ENCODE measurements around the gene IL17RC. TPM values are rescaled to one million over a fixed set of nuclear protein-coding genes. Genes with fewer than 3 reads are reported as not detected.

Gene IL17RC
- total RNA-seq, 2 experiments from 2014 or later, result 0.23 to 0.73 TPM

DNA sequence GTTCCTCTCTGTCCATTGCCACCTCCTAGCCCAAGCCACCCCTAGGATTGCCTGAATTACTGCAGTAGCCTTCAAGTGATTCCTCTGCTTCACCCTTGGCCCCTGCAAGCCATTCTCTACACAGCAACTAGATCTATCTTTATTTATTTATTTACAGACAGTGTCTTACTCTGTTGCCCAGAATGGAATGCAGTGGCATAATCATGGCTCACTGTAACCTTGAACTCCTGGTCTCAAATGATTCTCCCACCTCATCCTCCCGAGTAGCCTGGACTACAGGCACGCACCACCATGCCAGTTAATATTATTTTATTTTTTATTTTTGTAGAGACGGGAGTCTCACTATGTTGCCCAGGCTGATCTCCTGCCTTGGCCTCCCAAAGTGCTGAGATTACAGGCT, 28.4 kb upstream of the IL17RC start:
- peaks cover 11% of the 10 kb centered on the region for H3K4me1 ChIP-seq (ENCODE audit: insufficient read depth, low read length, poor library complexity, severe bottlenecking)
- peaks cover 29% of the 10 kb centered on the region for H3K79me2 ChIP-seq (ENCODE audit: insufficient read depth, low read depth, low read length)
- intact Hi-C loops (cut with micrococcal nuclease; ENCODE audit: unreplicated experiment), result no loop called here
- H3K4me3 ChIP-seq (ENCODE audit: low read depth, low read length, poor library complexity, severe bottlenecking), result no peak overlapping the region
- H3K9me3 ChIP-seq (ENCODE audit: low read length), result no peaks in the 10 kb centered on the region
- DNase-seq (ENCODE audit: low spot score), result no peak
- TF ChIP-seq, protein P1, sequence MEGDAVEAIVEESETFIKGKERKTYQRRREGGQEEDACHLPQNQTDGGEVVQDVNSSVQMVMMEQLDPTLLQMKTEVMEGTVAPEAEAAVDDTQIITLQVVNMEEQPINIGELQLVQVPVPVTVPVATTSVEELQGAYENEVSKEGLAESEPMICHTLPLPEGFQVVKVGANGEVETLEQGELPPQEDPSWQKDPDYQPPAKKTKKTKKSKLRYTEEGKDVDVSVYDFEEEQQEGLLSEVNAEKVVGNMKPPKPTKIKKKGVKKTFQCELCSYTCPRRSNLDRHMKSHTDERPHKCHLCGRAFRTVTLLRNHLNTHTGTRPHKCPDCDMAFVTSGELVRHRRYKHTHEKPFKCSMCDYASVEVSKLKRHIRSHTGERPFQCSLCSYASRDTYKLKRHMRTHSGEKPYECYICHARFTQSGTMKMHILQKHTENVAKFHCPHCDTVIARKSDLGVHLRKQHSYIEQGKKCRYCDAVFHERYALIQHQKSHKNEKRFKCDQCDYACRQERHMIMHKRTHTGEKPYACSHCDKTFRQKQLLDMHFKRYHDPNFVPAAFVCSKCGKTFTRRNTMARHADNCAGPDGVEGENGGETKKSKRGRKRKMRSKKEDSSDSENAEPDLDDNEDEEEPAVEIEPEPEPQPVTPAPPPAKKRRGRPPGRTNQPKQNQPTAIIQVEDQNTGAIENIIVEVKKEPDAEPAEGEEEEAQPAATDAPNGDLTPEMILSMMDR (conservative IDR thresholded peaks at IDR 0.05; ENCODE audit: low read length), result no peak
- no peak for TF ChIP-seq EZH2phosphoT487 (IDR thresholded peaks at IDR 0.05; ENCODE audit: borderline replicate concordance, low read depth, low read length)
- ChIA-PET POLR2A (no interaction called here), CTCF (ENCODE audit: unreplicated experiment) (no interaction called here)
- BruUV-seq (replicated peaks), result no TSS peak
- peaks cover 17% of the 10 kb centered on the region for H3K36me3 ChIP-seq (ENCODE audit: insufficient read depth, low read length)
- H2AFZ ChIP-seq (ENCODE audit: low read length), result no peak overlapping the region
- H3K9me2 ChIP-seq (ENCODE audit: insufficient read depth, low read length), result no peaks in the 10 kb centered on the region
- H4K20me1 ChIP-seq (ENCODE audit: insufficient read depth, low read length), result no peaks in the 10 kb centered on the region
- H3K27ac ChIP-seq (ENCODE audit: low read depth, low read length, poor library complexity, severe bottlenecking), result no peak overlapping the region
- H3K4me2 ChIP-seq (ENCODE audit: low read length), result no peak overlapping the region

DNA sequence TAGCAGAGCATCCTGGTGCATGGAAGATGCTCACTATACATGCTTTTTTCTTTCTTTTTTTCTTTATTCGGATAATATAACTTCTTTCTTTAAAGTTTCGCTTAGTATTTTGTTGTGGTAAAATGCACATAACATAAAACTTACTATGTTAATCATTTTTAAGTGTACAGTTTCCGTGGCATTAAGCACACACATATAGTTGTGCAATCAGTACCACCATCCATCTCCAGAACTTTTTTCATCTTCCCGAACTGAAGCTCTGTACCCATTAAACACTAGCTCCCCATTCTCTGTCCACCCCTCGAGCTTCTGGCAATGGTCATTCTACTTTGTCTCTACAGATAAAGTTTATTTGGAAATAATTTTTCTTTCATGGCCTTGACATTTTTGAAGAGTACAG, 27.5 kb upstream of the IL17RC start:
- Histone ChIP-seq H2AFZ (ENCODE audit: low read length) (peak overlapping the region; percentile 92; the same call in 1 of the 2 replicates), H3K79me2 (ENCODE audit: insufficient read depth, low read depth, low read length) (peaks cover 32% of the 10 kb centered on the region), H3K4me2 (ENCODE audit: low read length) (peak overlapping the region; percentile 67; the same call in 1 of the 2 replicates), H3K4me3 (ENCODE audit: low read depth, low read length, poor library complexity, severe bottlenecking) (no peak overlapping the region), H3K36me3 (ENCODE audit: insufficient read depth, low read length) (peaks cover 26% of the 10 kb centered on the region), H3K27ac (ENCODE audit: low read depth, low read length, poor library complexity, severe bottlenecking) (no peak overlapping the region), H3K9me3 (ENCODE audit: low read length) (no peaks in the 10 kb centered on the region), H3K4me1 (ENCODE audit: insufficient read depth, low read length, poor library complexity, severe bottlenecking) (peaks cover 11% of the 10 kb centered on the region), H3K9me2 (ENCODE audit: insufficient read depth, low read length) (no peaks in the 10 kb centered on the region), H4K20me1 (ENCODE audit: insufficient read depth, low read length) (no peaks in the 10 kb centered on the region)
- ChIA-PET CTCF (ENCODE audit: unreplicated experiment) (no interaction called here), POLR2A (interaction anchor here (0.9 to 3.2 kb wide), 3 partner anchors 10 to 433 kb away, joined by 3 to 17 read pairs (median 4); partner anchors contain the start of gene CIDEC)
- BruUV-seq (replicated peaks), result no TSS peak
- intact Hi-C loops (cut with micrococcal nuclease; ENCODE audit: unreplicated experiment), result no loop called here
- no peak for TF ChIP-seq EZH2phosphoT487 (IDR thresholded peaks at IDR 0.05; ENCODE audit: borderline replicate concordance, low read depth, low read length)
- TF ChIP-seq, protein P1 (conservative IDR thresholded peaks at IDR 0.05; ENCODE audit: low read length), result no peak
- DNase-seq (ENCODE audit: low spot score), result no peak

DNA sequence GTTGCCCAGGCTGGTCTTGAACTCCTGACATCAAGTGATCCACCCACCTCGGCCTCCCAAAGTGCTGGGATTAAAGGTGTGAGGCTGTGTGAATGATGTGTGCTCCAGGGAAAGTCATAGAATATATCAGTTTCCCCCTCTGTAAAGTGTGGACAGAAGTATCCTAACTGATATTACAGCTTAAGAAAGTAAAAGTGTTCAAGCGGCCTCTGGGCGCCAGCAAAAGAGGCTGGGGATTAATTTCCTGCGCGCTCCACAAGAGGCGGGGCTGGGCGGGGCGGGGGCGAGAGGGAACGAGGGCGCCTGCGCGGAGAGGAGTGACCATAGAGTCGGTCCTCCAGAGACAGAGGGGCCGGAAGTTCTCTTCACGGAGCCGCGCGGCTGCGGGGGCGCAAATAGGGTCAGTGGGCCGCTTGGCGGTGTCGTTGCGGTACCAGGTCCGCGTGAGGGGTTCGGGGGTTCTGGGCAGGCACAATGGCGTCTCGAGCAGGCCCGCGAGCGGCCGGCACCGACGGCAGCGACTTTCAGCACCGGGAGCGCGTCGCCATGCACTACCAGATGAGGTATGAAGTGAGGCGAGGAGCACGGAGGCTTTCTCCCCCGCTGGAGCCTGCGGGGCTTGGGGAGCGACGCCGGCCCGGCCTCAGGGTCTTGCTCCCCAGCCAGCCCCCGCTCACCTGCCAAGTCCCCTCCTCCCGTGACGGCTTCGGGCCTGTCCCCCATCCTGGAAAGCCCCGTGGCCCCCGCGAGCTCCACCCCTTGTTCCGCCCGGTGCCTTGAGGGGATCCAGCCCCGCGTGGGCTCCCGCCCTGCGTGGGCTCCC, 26.4 kb upstream of the IL17RC start, which contains the start of gene JAGN1:
Gene JAGN1 (plus strand): TSS at position 362 of the 823 bp plus-strand sequence. CDS start 113 bp downstream, at position 475.
- Histone ChIP-seq H3K4me2 (ENCODE audit: low read length) (peak within 1 kb of the TSS; percentile 67), H3K79me2 (ENCODE audit: insufficient read depth, low read depth, low read length) (peaks cover 37% of the 10 kb centered on the region), H3K27ac (ENCODE audit: low read depth, low read length, poor library complexity, severe bottlenecking) (peak within 1 kb of the TSS; percentile 60), H2AFZ (ENCODE audit: low read length) (peak within 1 kb of the TSS; percentile 92), H3K9me3 (ENCODE audit: low read length) (no peaks in the 10 kb centered on the region), H3K4me3 (ENCODE audit: low read depth, low read length, poor library complexity, severe bottlenecking) (peak within 1 kb of the TSS; percentile 95), H3K4me1 (ENCODE audit: insufficient read depth, low read length, poor library complexity, severe bottlenecking) (peaks cover 11% of the 10 kb centered on the region), H3K36me3 (ENCODE audit: insufficient read depth, low read length) (peaks cover 32% of the 10 kb centered on the region), H4K20me1 (ENCODE audit: insufficient read depth, low read length) (no peaks in the 10 kb centered on the region), H3K9me2 (ENCODE audit: insufficient read depth, low read length) (no peaks in the 10 kb centered on the region)
- TF ChIP-seq, protein P1 (conservative IDR thresholded peaks at IDR 0.05; ENCODE audit: low read length), result peak; percentile 23; the same call in 1 of the 2 replicates
- no peak for TF ChIP-seq EZH2phosphoT487 (IDR thresholded peaks at IDR 0.05; ENCODE audit: borderline replicate concordance, low read depth, low read length)
- ChIA-PET POLR2A (interaction anchor here (0.6 to 3.2 kb wide), 10 partner anchors 11 to 432 kb away, joined by 3 to 17 read pairs (median 3); partner anchors contain the start of genes ARPC4, CIDEC and SEC13), CTCF (ENCODE audit: unreplicated experiment) (no interaction called here)
- no TSS peak for BruUV-seq (replicated peaks)
- DNase-seq (ENCODE audit: low spot score), result peak; percentile 92
- intact Hi-C loops (cut with micrococcal nuclease; ENCODE audit: unreplicated experiment), result loop anchor here (2.0 kb wide), 1 partner anchor 40 kb away; no protein-coding TSS in a partner anchor

Measured in OCI-LY7 (cell line).